ENCODE data around the gene POTEJ. TPM values are rescaled to one million over a fixed set of nuclear protein-coding genes. Genes with fewer than 3 reads are reported as not detected.
"Not testable (repeated sequence)": the region's sequence is repeated elsewhere in the genome, so short reads cannot be mapped to it uniquely, and the experiment has no call there.

Gene POTEJ
- polyA plus RNA-seq, 3 donors = not detected

DNA sequence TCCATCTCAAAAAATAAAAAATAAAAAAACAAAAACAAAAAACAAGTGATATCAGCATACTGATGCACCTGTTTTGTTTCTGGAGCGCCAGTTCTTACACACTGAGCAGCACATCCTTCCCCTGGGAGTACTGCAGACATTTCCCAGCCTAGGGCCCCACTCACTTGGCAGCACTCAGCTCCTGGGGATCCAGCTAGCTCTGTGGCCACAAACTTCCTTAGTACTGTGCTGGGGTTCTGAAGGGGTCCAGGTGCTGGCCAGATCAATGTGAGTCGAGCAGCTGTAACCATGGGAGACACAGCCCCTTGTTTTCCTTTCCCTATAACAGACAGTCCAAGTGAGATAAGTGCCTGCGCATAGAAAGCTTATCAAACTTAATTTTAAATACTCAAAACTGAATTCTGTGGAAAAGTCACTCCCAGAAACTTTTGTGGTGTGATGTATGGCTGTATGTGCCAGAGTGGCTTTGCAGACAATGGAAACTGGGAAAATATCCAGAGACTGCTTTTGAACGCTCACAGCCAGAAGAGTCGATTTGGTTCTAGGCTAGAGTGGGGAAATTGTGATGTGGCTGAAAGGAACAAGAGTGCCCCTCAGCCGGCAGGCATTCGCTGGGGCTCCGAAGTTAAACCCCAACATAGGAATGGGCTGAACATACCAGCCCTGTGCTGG lies 20.9 kb upstream of the POTEJ start:
- H3K27ac ChIP-seq (ENCODE audit: low read depth in 1 of 2, low read length in 2 of 2); H3K79me2 ChIP-seq (ENCODE audit: insufficient read depth, low read length); H3K36me3 ChIP-seq (replicated peaks in 1 of 2; ENCODE audit: control insufficient read depth in 1 of 2, insufficient read depth in 2 of 2, low read length in 2 of 2); H3K9me3 ChIP-seq (replicated peaks in 1 of 2; ENCODE audit: control insufficient read depth in 1 of 2, insufficient read depth in 1 of 2, low read length in 2 of 2); H3K27me3 Mint-ChIP-seq (ENCODE audit: low read depth in 3 of 3); H2AFZ ChIP-seq (ENCODE audit: insufficient read depth, low read depth, low read length, poor library complexity, severe bottlenecking); H3K4me3 Mint-ChIP-seq; H3K27me3 ChIP-seq (ENCODE audit: control insufficient read depth in 2 of 2, insufficient read depth in 2 of 2, low read length in 2 of 2); intact Hi-C loops (cut with micrococcal nuclease); H3K4me2 ChIP-seq (replicated peaks; ENCODE audit: extremely low read depth, low read length, poor library complexity, severe bottlenecking); H3K4me1 ChIP-seq (ENCODE audit: control insufficient read depth in 1 of 2, insufficient read depth in 2 of 2, low read length in 2 of 2); H3K9ac ChIP-seq (ENCODE audit: insufficient read depth, low read length, poor library complexity, severe bottlenecking); H3K4me3 ChIP-seq (replicated peaks in 1 of 3; ENCODE audit: low read depth in 2 of 3, low read length in 3 of 3); H3K9me3 Mint-ChIP-seq; DNase-seq; H3K36me3 Mint-ChIP-seq; H3K27ac Mint-ChIP-seq; H3K4me1 Mint-ChIP-seq; H4K20me1 ChIP-seq (ENCODE audit: insufficient read depth, low read length): not testable (repeated sequence)
- WGBS (ENCODE audit: insufficient coverage) = no CpG with 5 or more reads among the region's 8 CpGs

DNA sequence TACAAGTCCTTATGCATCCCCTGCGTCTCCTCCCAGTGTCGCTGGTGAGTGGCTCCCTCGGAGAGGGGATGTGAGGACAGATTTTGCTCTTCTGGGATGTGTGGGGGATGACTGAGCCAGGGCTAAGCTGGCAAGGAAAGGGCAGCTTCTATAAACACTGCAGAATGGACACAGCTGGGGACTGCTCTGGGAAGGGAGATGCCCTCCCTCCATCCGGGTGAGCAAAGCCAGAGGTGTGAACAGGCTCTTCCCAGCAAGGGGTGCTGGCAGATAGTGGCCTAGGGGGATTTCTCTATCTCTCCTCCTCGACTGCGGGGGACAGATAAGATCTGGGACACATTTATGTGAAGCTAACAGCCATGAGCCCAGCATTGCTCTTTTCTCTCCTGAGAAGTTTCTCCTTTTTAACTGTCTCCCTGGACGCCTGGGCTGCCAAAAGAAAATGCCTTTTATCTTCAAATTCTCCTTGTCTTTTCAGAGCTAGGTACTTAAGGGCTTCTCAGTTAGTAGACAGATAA lies 20.3 kb upstream of the POTEJ start:
- H2AFZ ChIP-seq (ENCODE audit: insufficient read depth, low read depth, low read length, poor library complexity, severe bottlenecking); H3K27ac ChIP-seq (ENCODE audit: low read depth in 1 of 2, low read length in 2 of 2); H3K4me2 ChIP-seq (replicated peaks; ENCODE audit: extremely low read depth, low read length, poor library complexity, severe bottlenecking); DNase-seq; H3K27me3 ChIP-seq (ENCODE audit: control insufficient read depth in 2 of 2, insufficient read depth in 2 of 2, low read length in 2 of 2); H3K4me3 ChIP-seq (replicated peaks in 1 of 3; ENCODE audit: low read depth in 2 of 3, low read length in 3 of 3); H3K79me2 ChIP-seq (ENCODE audit: insufficient read depth, low read length); H3K9me3 ChIP-seq (replicated peaks in 1 of 2; ENCODE audit: control insufficient read depth in 1 of 2, insufficient read depth in 1 of 2, low read length in 2 of 2); H3K9me3 Mint-ChIP-seq; H3K4me1 Mint-ChIP-seq; intact Hi-C loops (cut with micrococcal nuclease); H3K4me1 ChIP-seq (ENCODE audit: control insufficient read depth in 1 of 2, insufficient read depth in 2 of 2, low read length in 2 of 2); H4K20me1 ChIP-seq (ENCODE audit: insufficient read depth, low read length); H3K27me3 Mint-ChIP-seq (ENCODE audit: low read depth in 3 of 3); H3K9ac ChIP-seq (ENCODE audit: insufficient read depth, low read length, poor library complexity, severe bottlenecking); H3K27ac Mint-ChIP-seq; H3K36me3 ChIP-seq (replicated peaks in 1 of 2; ENCODE audit: control insufficient read depth in 1 of 2, insufficient read depth in 2 of 2, low read length in 2 of 2); H3K4me3 Mint-ChIP-seq; H3K36me3 Mint-ChIP-seq: not testable (repeated sequence)
- no CpG with 5 or more reads among the region's 7 CpGs for WGBS (ENCODE audit: insufficient coverage)

DNA sequence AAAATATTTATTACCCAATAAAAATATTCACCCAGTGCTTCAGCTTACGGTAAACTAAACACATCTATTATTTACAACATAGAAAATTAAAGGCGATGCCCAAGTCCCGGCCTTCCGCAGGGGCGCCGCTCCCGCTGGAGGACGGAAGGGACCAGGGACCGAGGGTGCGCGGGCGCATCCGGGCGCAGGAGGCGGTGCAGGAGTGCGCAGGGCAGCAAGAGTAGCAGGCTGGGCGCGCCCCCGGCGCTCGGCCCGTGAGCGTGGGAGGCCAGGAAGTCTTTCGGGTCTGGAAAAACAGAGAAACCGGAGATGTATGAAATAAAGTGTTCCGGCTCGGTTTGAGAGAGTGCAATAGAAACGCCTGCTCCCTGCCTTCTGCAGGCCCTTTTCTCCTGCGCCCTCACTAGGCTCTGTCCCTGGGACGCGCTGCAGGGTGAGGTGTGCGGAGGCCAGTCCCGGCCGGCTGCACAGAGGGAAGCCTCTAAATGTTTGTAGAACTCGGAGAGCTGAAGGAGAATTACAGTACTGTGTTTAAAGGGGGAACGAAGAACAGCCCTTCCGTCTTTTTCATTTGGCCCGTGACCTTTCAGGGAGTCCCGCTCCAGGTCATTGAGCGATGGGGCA lies 18.3 kb upstream of the POTEJ start:
- H3K27me3 ChIP-seq (ENCODE audit: control insufficient read depth in 2 of 2, insufficient read depth in 2 of 2, low read length in 2 of 2); DNase-seq; H3K4me3 Mint-ChIP-seq; H3K9me3 ChIP-seq (replicated peaks in 1 of 2; ENCODE audit: control insufficient read depth in 1 of 2, insufficient read depth in 1 of 2, low read length in 2 of 2); H3K9ac ChIP-seq (ENCODE audit: insufficient read depth, low read length, poor library complexity, severe bottlenecking); H3K27me3 Mint-ChIP-seq (ENCODE audit: low read depth in 3 of 3); intact Hi-C loops (cut with micrococcal nuclease); H3K27ac ChIP-seq (ENCODE audit: low read depth in 1 of 2, low read length in 2 of 2); H3K4me1 ChIP-seq (ENCODE audit: control insufficient read depth in 1 of 2, insufficient read depth in 2 of 2, low read length in 2 of 2); H3K4me2 ChIP-seq (replicated peaks; ENCODE audit: extremely low read depth, low read length, poor library complexity, severe bottlenecking); H3K36me3 Mint-ChIP-seq; H2AFZ ChIP-seq (ENCODE audit: insufficient read depth, low read depth, low read length, poor library complexity, severe bottlenecking); H4K20me1 ChIP-seq (ENCODE audit: insufficient read depth, low read length); H3K79me2 ChIP-seq (ENCODE audit: insufficient read depth, low read length); H3K9me3 Mint-ChIP-seq; H3K4me3 ChIP-seq (replicated peaks in 1 of 3; ENCODE audit: low read depth in 2 of 3, low read length in 3 of 3); H3K36me3 ChIP-seq (replicated peaks in 1 of 2; ENCODE audit: control insufficient read depth in 1 of 2, insufficient read depth in 2 of 2, low read length in 2 of 2); H3K27ac Mint-ChIP-seq; H3K4me1 Mint-ChIP-seq: not testable (repeated sequence)
- 11% methylated on average over 5 of the region's 40 CpGs for WGBS (ENCODE audit: insufficient coverage)

DNA sequence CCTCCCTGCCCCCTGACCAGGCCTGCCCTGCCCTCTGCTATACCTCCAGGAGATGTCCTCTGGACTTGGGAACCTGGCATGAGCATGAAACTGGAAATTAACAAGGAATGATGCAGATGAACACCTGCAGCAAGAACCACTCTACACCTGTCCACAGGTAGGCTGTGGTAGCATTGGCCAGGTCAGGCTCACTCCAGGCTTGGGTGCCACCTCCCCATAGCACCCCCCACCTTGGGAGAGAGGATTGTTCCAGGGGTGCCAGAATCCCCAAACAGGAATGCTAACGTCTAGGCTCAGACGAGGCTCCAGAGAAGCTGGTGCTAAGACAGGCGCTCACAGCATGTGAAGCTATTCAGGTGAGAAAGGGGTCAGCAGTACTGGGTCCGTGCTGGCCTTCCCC lies 17.2 kb upstream of the POTEJ start:
- H4K20me1 ChIP-seq (ENCODE audit: insufficient read depth, low read length); H3K27ac Mint-ChIP-seq; H3K4me3 Mint-ChIP-seq; H3K36me3 ChIP-seq (replicated peaks in 1 of 2; ENCODE audit: control insufficient read depth in 1 of 2, insufficient read depth in 2 of 2, low read length in 2 of 2); DNase-seq; H3K4me3 ChIP-seq (replicated peaks in 1 of 3; ENCODE audit: low read depth in 2 of 3, low read length in 3 of 3); H3K36me3 Mint-ChIP-seq; intact Hi-C loops (cut with micrococcal nuclease); H3K9me3 ChIP-seq (replicated peaks in 1 of 2; ENCODE audit: control insufficient read depth in 1 of 2, insufficient read depth in 1 of 2, low read length in 2 of 2); H2AFZ ChIP-seq (ENCODE audit: insufficient read depth, low read depth, low read length, poor library complexity, severe bottlenecking); H3K79me2 ChIP-seq (ENCODE audit: insufficient read depth, low read length); H3K4me1 Mint-ChIP-seq; H3K4me1 ChIP-seq (ENCODE audit: control insufficient read depth in 1 of 2, insufficient read depth in 2 of 2, low read length in 2 of 2); H3K27ac ChIP-seq (ENCODE audit: low read depth in 1 of 2, low read length in 2 of 2); H3K9ac ChIP-seq (ENCODE audit: insufficient read depth, low read length, poor library complexity, severe bottlenecking); H3K27me3 ChIP-seq (ENCODE audit: control insufficient read depth in 2 of 2, insufficient read depth in 2 of 2, low read length in 2 of 2); H3K4me2 ChIP-seq (replicated peaks; ENCODE audit: extremely low read depth, low read length, poor library complexity, severe bottlenecking); H3K9me3 Mint-ChIP-seq: not testable (repeated sequence)
- no CpG with 5 or more reads among the region's 4 CpGs for WGBS (ENCODE audit: insufficient coverage)
- H3K27me3 Mint-ChIP-seq (ENCODE audit: low read depth in 3 of 3) = peaks cover 2 to 10% (median 7%) of the 10 kb centered on the region in 3 donors

Measured in CD14-positive monocyte (primary cell).